SK-N-SH treated with all-trans-retinoic acid at 6 μM for 48 hours (cell line): ENCODE measurements around the gene PTPRD.

Experiments
- CREB5 ChIP-seq: fragments of 250-450 bp; sonication (Bioruptor Pico); IDR thresholded peaks from 2 replicates; pipeline ENCODE4 v1.5.1; 2020; ENCODE audit warnings: low read depth, mild to moderate bottlenecking, moderate library complexity
- CSRNP3 ChIP-seq: fragments of 250-450 bp; sonication (Bioruptor Pico); IDR thresholded peaks from 2 replicates; pipeline ENCODE4 v1.5.1; 2021; ENCODE audit warnings: mild to moderate bottlenecking, moderate library complexity
- OSR1 ChIP-seq: fragments of 250-450 bp; sonication (Bioruptor Pico); IDR thresholded peaks from 2 replicates; pipeline ENCODE4 v1.8.0; 2022; ENCODE audit warnings: moderate library complexity, mild to moderate bottlenecking, inconsistent platforms
- PATZ1 ChIP-seq: fragments of 250-450 bp; sonication (Bioruptor Pico); IDR thresholded peaks from 2 replicates; pipeline ENCODE4 v1.8.0; 2020; ENCODE audit warnings: mild to moderate bottlenecking, moderate library complexity, borderline replicate concordance
- PPARA ChIP-seq: fragments of 250-450 bp; sonication (Bioruptor Pico); IDR thresholded peaks from 2 replicates; pipeline ENCODE4 v1.5.0; 2020; ENCODE audit warnings: mild to moderate bottlenecking, borderline replicate concordance
- ZFP3 ChIP-seq: fragments of 250-450 bp; sonication (Bioruptor Pico); IDR thresholded peaks from 2 replicates; pipeline ENCODE4 v1.5.0; 2020; ENCODE audit warnings: mild to moderate bottlenecking, moderate library complexity

GRCh38 chr9:8534828-8535227, 2078.0 kb downstream of the PTPRD start:
- TF ChIP-seq ZFP3 (CRISPR knock-in tag) = no peak
- no peak for TF ChIP-seq OSR1 (CRISPR knock-in tag)
- TF ChIP-seq PATZ1 = no peak
- no peak for TF ChIP-seq CREB5 (CRISPR knock-in tag)
- no peak for TF ChIP-seq PPARA (CRISPR knock-in tag)
- no peak for TF ChIP-seq CSRNP3 (CRISPR knock-in tag)
